ENCODE data around the gene CSMD2. TPM values are rescaled to one million over a fixed set of nuclear protein-coding genes. Genes with fewer than 3 reads are reported as not detected.
"Not testable (repeated sequence)": the region's sequence is repeated elsewhere in the genome, so short reads cannot be mapped to it uniquely, and the experiment has no call there.

CSMD2 gene
- total RNA-seq, 2 experiments from 2014 or later = not detected

GRCh38 chr1:34025675-34026074 lies 139.4 kb downstream of the CSMD2 start:
- Mint-ChIP-seq H3K27me3 (peaks cover 11% of the 10 kb centered on the region), H3K4me1 (ENCODE audit: low read depth) (peaks cover 3% of the 10 kb centered on the region), H3K9me3 (no peaks in the 10 kb centered on the region), H3K27ac (no peak overlapping the region), H3K36me3 (ENCODE audit: low read depth) (no peaks in the 10 kb centered on the region), H3K4me3 (no peak overlapping the region)
- CTCF ChIA-PET = no interaction called here
- POLR2A ChIA-PET = no interaction called here
- TF ChIP-seq CTCF (IDR thresholded peaks at IDR 0.05) = no peak
- ATAC-seq = no peak
- DNase-seq = no peak
- intact Hi-C loops (cut with micrococcal nuclease) = no loop called here

- no peak overlapping the region for H3K27ac Mint-ChIP-seq
- TF ChIP-seq CTCF (IDR thresholded peaks at IDR 0.05) = no peak
- H3K27me3 Mint-ChIP-seq = peaks cover 11% of the 10 kb centered on the region
- ChIA-PET POLR2A (interaction anchor here (0.8 kb wide), 1 partner anchor 13 kb away, joined by 3 read pairs; no protein-coding TSS in a partner anchor), CTCF (no interaction called here)
- no peaks in the 10 kb centered on the region for H3K9me3 Mint-ChIP-seq
- H3K4me3 Mint-ChIP-seq = no peak overlapping the region
- H3K36me3 Mint-ChIP-seq (ENCODE audit: low read depth) = no peaks in the 10 kb centered on the region
- H3K4me1 Mint-ChIP-seq (ENCODE audit: low read depth) = peaks cover 3% of the 10 kb centered on the region
- ATAC-seq (no peak), DNase-seq (no peak)
- intact Hi-C loops (cut with micrococcal nuclease) = no loop called here
Measured at GRCh38 chr1:34024485-34024884, 140.5 kb downstream of the CSMD2 start.

- peaks cover 3% of the 10 kb centered on the region for H3K27me3 Mint-ChIP-seq
- CTCF ChIA-PET = no interaction called here
- ATAC-seq (no peak), DNase-seq (no peak)
- H3K9me3 Mint-ChIP-seq = no peaks in the 10 kb centered on the region
- H3K27ac Mint-ChIP-seq = no peak overlapping the region
- no peaks in the 10 kb centered on the region for H3K4me1 Mint-ChIP-seq (ENCODE audit: low read depth)
- no peak for TF ChIP-seq CTCF (IDR thresholded peaks at IDR 0.05)
- POLR2A ChIA-PET = no interaction called here
- intact Hi-C loops (cut with micrococcal nuclease) = no loop called here
- no peaks in the 10 kb centered on the region for H3K36me3 Mint-ChIP-seq (ENCODE audit: low read depth)
- H3K4me3 Mint-ChIP-seq = no peak overlapping the region
Measured at GRCh38 chr1:34019741-34020552, 145.1 kb downstream of the CSMD2 start.

- ChIA-PET CTCF (no interaction called here), POLR2A (interaction anchor here (0.6 kb wide), 1 partner anchor 165 kb away, joined by 3 read pairs; no protein-coding TSS in a partner anchor)
- Mint-ChIP-seq H3K4me3 (no peak overlapping the region), H3K36me3 (ENCODE audit: low read depth) (no peaks in the 10 kb centered on the region), H3K27me3 (peaks cover 7% of the 10 kb centered on the region), H3K9me3 (no peaks in the 10 kb centered on the region), H3K27ac (no peak overlapping the region), H3K4me1 (ENCODE audit: low read depth) (no peaks in the 10 kb centered on the region)
- intact Hi-C loops (cut with micrococcal nuclease) = no loop called here
- TF ChIP-seq CTCF (IDR thresholded peaks at IDR 0.05) = no peak
- ATAC-seq (no peak), DNase-seq (no peak)
Measured at GRCh38 chr1:34018285-34018684, 146.7 kb downstream of the CSMD2 start.

GRCh38 chr1:34016281-34016680 lies 148.7 kb downstream of the CSMD2 start:
- H3K27me3 Mint-ChIP-seq; intact Hi-C loops (cut with micrococcal nuclease); H3K9me3 Mint-ChIP-seq; H3K4me3 Mint-ChIP-seq; DNase-seq; POLR2A ChIA-PET; ATAC-seq; H3K4me1 Mint-ChIP-seq (ENCODE audit: low read depth); CTCF ChIA-PET; H3K36me3 Mint-ChIP-seq (ENCODE audit: low read depth); H3K27ac Mint-ChIP-seq: not testable (repeated sequence)
